Measurements from ENCODE around the gene RAB7A. TPM values are rescaled to one million over a fixed set of nuclear protein-coding genes. Genes with fewer than 3 reads are reported as not detected.
A peak's percentile ranks its signal among the peaks of the same experiment; 100 is the strongest.

The RAB7A gene
- total and polyA plus RNA-seq, 2 of the 8 experiments (the other 6 are each of a cell fraction or from before 2014, with no cell fraction given) = 179 to 195 TPM

DNA sequence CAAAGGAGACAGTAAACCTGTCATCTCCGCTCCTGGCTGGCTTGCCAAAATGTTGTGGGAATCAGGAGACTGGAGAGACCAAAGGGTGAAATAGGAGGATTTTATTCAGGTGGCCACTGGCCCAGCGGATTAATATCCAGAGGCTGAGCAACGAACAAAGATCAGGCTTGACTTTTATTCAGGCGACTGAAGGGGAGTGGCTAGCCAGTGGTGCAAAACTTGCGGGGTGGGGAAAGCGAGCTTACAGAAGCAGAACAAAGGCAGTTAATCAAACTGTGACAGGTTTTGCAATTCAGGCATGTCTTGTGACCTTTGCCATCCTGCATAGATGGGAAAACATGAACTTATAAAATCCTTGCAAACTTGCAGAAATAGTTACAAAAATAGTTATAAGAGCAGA, 133.6 kb downstream of the RAB7A start:
- Histone ChIP-seq H2BK20ac (ENCODE audit: low read length) (no peak overlapping the region), H2AK5ac (ENCODE audit: low read depth, low read length) (no peak overlapping the region), H3K23ac (ENCODE audit: insufficient read length) (no peak overlapping the region), H3K36me3 (ENCODE audit: control insufficient read depth in 2 of 4, insufficient read depth in 4 of 4, low read length in 3 of 4) (no peaks in the 10 kb centered on the region; a peak in 1 of 8 replicates), H3K9me3 (ENCODE audit: insufficient read depth in 2 of 2, low read depth in 1 of 2, low read length in 1 of 2) (peaks cover 55 to 60% of the 10 kb centered on the region in 2 experiments), H4K20me1 (replicated peaks in 1 of 2; ENCODE audit: control insufficient read depth in 1 of 2, insufficient read depth in 2 of 2, low read length in 2 of 2) (no peaks in the 10 kb centered on the region), H4K8ac (ENCODE audit: extremely low read depth, insufficient read depth, low read length) (no peak overlapping the region), H3K4me2 (ENCODE audit: insufficient read depth in 1 of 2, low read depth in 2 of 2, low read length in 2 of 2) (no peak overlapping the region), H2BK120ac (replicated peaks; ENCODE audit: low read depth, low read length) (no peak overlapping the region), H2BK12ac (ENCODE audit: low read depth, low read length) (no peak overlapping the region), H2BK5ac (ENCODE audit: low read depth, low read length) (no peak overlapping the region), H3K23me2 (ENCODE audit: low read depth, low read length) (no peaks in the 10 kb centered on the region), H3K9ac (replicated peaks in 1 of 4; ENCODE audit: extremely low read depth in 1 of 4, low read depth in 3 of 4, low read length in 3 of 4) (no peak overlapping the region), H3K4me3 (ENCODE audit: extremely low read depth in 1 of 4, insufficient read depth in 2 of 4, low read depth in 3 of 4, low read length in 4 of 4) (no peak overlapping the region), H3K4ac (replicated peaks; ENCODE audit: insufficient read length, low read depth, low read length) (no peak overlapping the region), H4K5ac (ENCODE audit: insufficient read length, low read depth, low read length) (no peak overlapping the region), H3K79me2 (ENCODE audit: control insufficient read depth in 1 of 2, insufficient read depth in 2 of 2, low read length in 2 of 2) (no peaks in the 10 kb centered on the region), H3K18ac (ENCODE audit: extremely low read depth, low read length) (no peak overlapping the region), H3K56ac (replicated peaks; ENCODE audit: insufficient read length, low read depth, low read length) (no peak overlapping the region), H3K14ac (ENCODE audit: insufficient read length) (no peak overlapping the region), H2BK15ac (ENCODE audit: low read length) (no peak overlapping the region), H4K91ac (replicated peaks; ENCODE audit: insufficient read length, low read length) (no peak overlapping the region), H3K27ac (ENCODE audit: low read depth, low read length) (no peak overlapping the region), H3K27me3 (replicated peaks in 1 of 4; ENCODE audit: control insufficient read depth in 3 of 4, extremely low read depth in 1 of 4, insufficient read depth in 3 of 4, low read length in 3 of 4) (no peaks in the 10 kb centered on the region), H3K4me1 (replicated peaks in 1 of 4; ENCODE audit: control insufficient read depth in 3 of 4, insufficient read depth in 4 of 4, low read length in 3 of 4) (peaks cover 0 to 3% (median 0%) of the 10 kb centered on the region in 4 experiments; a peak in 1 of 7 replicates), H2AFZ (ENCODE audit: low read length) (no peak overlapping the region), H3K79me1 (ENCODE audit: low read depth, low read length) (no peaks in the 10 kb centered on the region)
- DNase-seq (ENCODE audit: low read depth in 1 of 2, low spot score in 2 of 2) (peak in 1 of 2 experiments; percentile 54), FAIRE-seq (no peak)
- 86% methylated on average over 6 of the region's 6 CpGs; no CpG with 5 or more reads in 1 of the 2 experiments for WGBS, 2 experiments (ENCODE audit: extremely low coverage in 1 of 2, insufficient coverage in 1 of 2, insufficient read length in 1 of 2, insufficient replicate concordance in 2 of 2, low coverage in 1 of 2, low lambda C conversion rate in 2 of 2, missing lambda C conversion rate in 1 of 2)
- TF ChIP-seq RFX5 (IDR thresholded peaks at IDR 0.05; ENCODE audit: borderline replicate concordance, low read depth, low read length) = no peak
- no peak for TF ChIP-seq SIN3A (conservative IDR thresholded peaks at IDR 0.05 in 1 of 2, IDR thresholded peaks at IDR 0.05 in 1 of 2; ENCODE audit: low read depth in 1 of 2, low read length in 2 of 2)
- TF ChIP-seq EP300 (IDR thresholded peaks at IDR 0.05; ENCODE audit: borderline replicate concordance in 1 of 2, low read depth in 2 of 2, low read length in 2 of 2) = peak in 1 of 2 experiments; percentile 80; a peak in 1 of 3 replicates
- no peak for TF ChIP-seq RAD21 (IDR thresholded peaks at IDR 0.05 in 1 of 2, conservative IDR thresholded peaks at IDR 0.05 in 1 of 2; ENCODE audit: low read depth in 2 of 2, low read length in 2 of 2)
- TF ChIP-seq BRCA1 (IDR thresholded peaks at IDR 0.05; ENCODE audit: low read depth, low read length) = no peak
- TF ChIP-seq, protein P1, sequence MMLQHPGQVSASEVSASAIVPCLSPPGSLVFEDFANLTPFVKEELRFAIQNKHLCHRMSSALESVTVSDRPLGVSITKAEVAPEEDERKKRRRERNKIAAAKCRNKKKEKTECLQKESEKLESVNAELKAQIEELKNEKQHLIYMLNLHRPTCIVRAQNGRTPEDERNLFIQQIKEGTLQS (IDR thresholded peaks at IDR 0.05; ENCODE audit: insufficient read depth, low read depth, low read length) = no peak
- 0 out of 2 replicates have a peak, but pooled peaks have one; percentile 80 for TF ChIP-seq CBX5 (IDR thresholded peaks at IDR 0.05; ENCODE audit: low read depth, low read length)
- TF ChIP-seq SP2 (IDR thresholded peaks at IDR 0.05; ENCODE audit: low read length) = no peak
- no peak for TF ChIP-seq POLR2AphosphoS5 (IDR thresholded peaks at IDR 0.05; ENCODE audit: low read depth, low read length)
- TF ChIP-seq TCF12 (IDR thresholded peaks at IDR 0.05; ENCODE audit: low read depth, low read length) = 0 out of 2 replicates have a peak, but pooled peaks have one; percentile 55
- TF ChIP-seq CBX8 (IDR thresholded peaks at IDR 0.05; ENCODE audit: borderline replicate concordance, low read depth, low read length) = no peak
- ChIA-PET CTCF (ENCODE audit: partially characterized antibody) (interaction anchor here (0.6 kb wide), 1 partner anchor 111 kb away, joined by 3 read pairs; no protein-coding TSS in a partner anchor), POLR2A (ENCODE audit: partially characterized antibody) (no interaction called here)

Measured in H1 (cell line).